Esophagus squamous epithelium (tissue), 4 donors: ENCODE data around the gene GOLGA5.

Experiments used
- POLR2A ChIP-seq, 4 donors: fragments of 450-650 bp; IDR thresholded peaks; one replicate each; pipeline ENCODE4 v1.6.1; 2017; ENCODE audit warnings: antibody characterized with exemption in 4 of 4, mild to moderate bottlenecking in 4 of 4, moderate library complexity in 3 of 4
- TF ChIP-seq, protein P1 (sequence below), 6 experiments: fragments of 450-650 bp in 4 of 6; fragments of 200-600 bp in 2 of 6; sonication (generic) in 2 of 6; IDR thresholded peaks; one replicate each; pipeline ENCODE4 v1.5.1; 2016 to 2019; ENCODE audit warnings: antibody characterized with exemption in 6 of 6, mild to moderate bottlenecking in 4 of 6, moderate library complexity in 4 of 6

- no peak for TF ChIP-seq POLR2A (IDR thresholded peaks at IDR 0.05)
- TF ChIP-seq, protein P1, sequence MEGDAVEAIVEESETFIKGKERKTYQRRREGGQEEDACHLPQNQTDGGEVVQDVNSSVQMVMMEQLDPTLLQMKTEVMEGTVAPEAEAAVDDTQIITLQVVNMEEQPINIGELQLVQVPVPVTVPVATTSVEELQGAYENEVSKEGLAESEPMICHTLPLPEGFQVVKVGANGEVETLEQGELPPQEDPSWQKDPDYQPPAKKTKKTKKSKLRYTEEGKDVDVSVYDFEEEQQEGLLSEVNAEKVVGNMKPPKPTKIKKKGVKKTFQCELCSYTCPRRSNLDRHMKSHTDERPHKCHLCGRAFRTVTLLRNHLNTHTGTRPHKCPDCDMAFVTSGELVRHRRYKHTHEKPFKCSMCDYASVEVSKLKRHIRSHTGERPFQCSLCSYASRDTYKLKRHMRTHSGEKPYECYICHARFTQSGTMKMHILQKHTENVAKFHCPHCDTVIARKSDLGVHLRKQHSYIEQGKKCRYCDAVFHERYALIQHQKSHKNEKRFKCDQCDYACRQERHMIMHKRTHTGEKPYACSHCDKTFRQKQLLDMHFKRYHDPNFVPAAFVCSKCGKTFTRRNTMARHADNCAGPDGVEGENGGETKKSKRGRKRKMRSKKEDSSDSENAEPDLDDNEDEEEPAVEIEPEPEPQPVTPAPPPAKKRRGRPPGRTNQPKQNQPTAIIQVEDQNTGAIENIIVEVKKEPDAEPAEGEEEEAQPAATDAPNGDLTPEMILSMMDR (IDR thresholded peaks at IDR 0.05), result no peak
Measured at GRCh38 chr14:92756446-92756845, 37.7 kb upstream of the GOLGA5 start.
